Measurements from ENCODE around the gene PWWP2B.

PWWP2B gene

DNA sequence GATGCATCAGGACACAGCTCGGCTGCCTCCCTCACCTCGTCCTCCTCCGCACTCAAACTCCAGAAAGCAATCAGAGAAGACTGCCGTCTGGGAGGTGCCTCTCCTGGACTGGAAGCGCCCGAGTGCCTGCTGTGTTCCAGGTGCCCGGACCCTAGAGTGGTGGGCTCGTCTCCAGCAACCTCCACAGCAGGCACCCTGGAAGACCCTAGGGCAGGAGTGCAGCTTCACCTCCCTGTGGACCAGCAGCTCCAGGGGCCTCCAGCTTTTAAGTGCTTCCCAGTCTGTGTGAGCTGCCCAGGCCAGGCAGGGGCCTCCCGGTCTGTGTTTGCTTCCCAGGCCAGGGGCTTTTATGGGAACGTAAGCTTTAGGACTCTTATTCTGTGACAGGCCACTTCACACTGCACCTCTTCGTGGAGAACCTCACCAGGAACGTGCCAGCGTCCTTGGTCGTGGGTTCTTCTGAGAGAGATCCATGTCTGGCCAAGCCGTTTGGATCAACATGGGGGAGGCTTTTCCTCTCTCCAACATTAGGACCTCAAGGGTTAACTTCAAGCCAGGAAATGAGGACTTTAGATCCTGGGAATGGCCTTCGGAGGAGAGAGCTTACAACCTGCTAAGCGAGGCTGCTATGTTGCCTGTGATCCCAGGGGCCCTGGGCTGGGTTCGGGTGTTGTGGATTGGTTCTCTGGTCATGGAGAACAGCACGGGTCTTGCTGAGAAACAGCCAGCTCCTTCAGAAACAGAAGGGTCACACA, 5.9 kb upstream of the PWWP2B start:
- no peak overlapping the region for H3K9ac ChIP-seq (ENCODE audit: low read depth, low read length, poor library complexity, severe bottlenecking)
- H3K36me3 ChIP-seq (ENCODE audit: insufficient read depth, low read length), result no peaks in the 10 kb centered on the region
- no peak for TF ChIP-seq EZH2phosphoT487 (IDR thresholded peaks at IDR 0.05; ENCODE audit: borderline replicate concordance)
- TF ChIP-seq, protein P1, sequence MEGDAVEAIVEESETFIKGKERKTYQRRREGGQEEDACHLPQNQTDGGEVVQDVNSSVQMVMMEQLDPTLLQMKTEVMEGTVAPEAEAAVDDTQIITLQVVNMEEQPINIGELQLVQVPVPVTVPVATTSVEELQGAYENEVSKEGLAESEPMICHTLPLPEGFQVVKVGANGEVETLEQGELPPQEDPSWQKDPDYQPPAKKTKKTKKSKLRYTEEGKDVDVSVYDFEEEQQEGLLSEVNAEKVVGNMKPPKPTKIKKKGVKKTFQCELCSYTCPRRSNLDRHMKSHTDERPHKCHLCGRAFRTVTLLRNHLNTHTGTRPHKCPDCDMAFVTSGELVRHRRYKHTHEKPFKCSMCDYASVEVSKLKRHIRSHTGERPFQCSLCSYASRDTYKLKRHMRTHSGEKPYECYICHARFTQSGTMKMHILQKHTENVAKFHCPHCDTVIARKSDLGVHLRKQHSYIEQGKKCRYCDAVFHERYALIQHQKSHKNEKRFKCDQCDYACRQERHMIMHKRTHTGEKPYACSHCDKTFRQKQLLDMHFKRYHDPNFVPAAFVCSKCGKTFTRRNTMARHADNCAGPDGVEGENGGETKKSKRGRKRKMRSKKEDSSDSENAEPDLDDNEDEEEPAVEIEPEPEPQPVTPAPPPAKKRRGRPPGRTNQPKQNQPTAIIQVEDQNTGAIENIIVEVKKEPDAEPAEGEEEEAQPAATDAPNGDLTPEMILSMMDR (conservative IDR thresholded peaks at IDR 0.05; ENCODE audit: low read length), result no peak
- H3K4me1 ChIP-seq (ENCODE audit: insufficient read depth, low read length, poor library complexity, severe bottlenecking), result peaks cover 60% of the 10 kb centered on the region
- H3K9me3 ChIP-seq (ENCODE audit: insufficient read depth, low read depth, low read length), result no peaks in the 10 kb centered on the region
- peaks cover 4% of the 10 kb centered on the region; the same call in 1 of the 2 replicates for H3K79me2 ChIP-seq (ENCODE audit: insufficient read depth, low read length)
- 0 out of 2 replicates have a peak, but pooled peaks cover 6% of the 10 kb centered on the region for H3F3A ChIP-seq (ENCODE audit: low read depth)
- no peaks in the 10 kb centered on the region for H3K27me3 ChIP-seq (ENCODE audit: insufficient read depth, low read length, poor library complexity, severe bottlenecking)
- no peak overlapping the region for H3K4me3 ChIP-seq (ENCODE audit: low read length, poor library complexity, severe bottlenecking)
- H3K4me2 ChIP-seq (ENCODE audit: low read depth, low read length, poor library complexity, severe bottlenecking), result no peak overlapping the region
- no peaks in the 10 kb centered on the region for H4K20me1 ChIP-seq (ENCODE audit: insufficient read depth, low read length, poor library complexity, severe bottlenecking)
- no peak overlapping the region for H2AFZ ChIP-seq (ENCODE audit: low read length)
- no peaks in the 10 kb centered on the region for H3K9me2 ChIP-seq (replicated peaks; ENCODE audit: low read depth, low read length)

DNA sequence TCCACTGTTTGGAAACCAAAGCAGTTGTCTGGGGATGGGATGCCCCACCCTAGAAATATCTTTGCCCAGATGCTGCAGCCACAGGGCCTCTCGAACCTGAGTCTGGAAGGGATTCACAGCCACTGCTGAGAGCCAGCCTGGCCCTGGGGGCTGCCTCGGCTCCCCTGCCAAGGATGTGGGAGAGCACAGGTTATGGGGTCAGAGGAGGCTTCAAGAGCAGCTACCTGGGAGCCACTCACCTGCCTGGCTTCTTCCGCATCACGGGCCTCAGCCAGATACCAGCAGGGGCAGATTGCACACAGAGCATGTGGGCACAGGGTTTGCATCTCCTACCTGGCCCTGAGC, 5.4 kb upstream of the PWWP2B start:
- Histone ChIP-seq H2AFZ (ENCODE audit: low read length) (no peak overlapping the region), H3K9me2 (replicated peaks; ENCODE audit: low read depth, low read length) (no peaks in the 10 kb centered on the region), H3K4me2 (ENCODE audit: low read depth, low read length, poor library complexity, severe bottlenecking) (no peak overlapping the region), H3K9ac (ENCODE audit: low read depth, low read length, poor library complexity, severe bottlenecking) (no peak overlapping the region), H3K79me2 (ENCODE audit: insufficient read depth, low read length) (peaks cover 4% of the 10 kb centered on the region; the same call in 1 of the 2 replicates), H3K36me3 (ENCODE audit: insufficient read depth, low read length) (no peaks in the 10 kb centered on the region), H3K4me1 (ENCODE audit: insufficient read depth, low read length, poor library complexity, severe bottlenecking) (peaks cover 54% of the 10 kb centered on the region), H3K9me3 (ENCODE audit: insufficient read depth, low read depth, low read length) (no peaks in the 10 kb centered on the region), H3K27me3 (ENCODE audit: insufficient read depth, low read length, poor library complexity, severe bottlenecking) (no peaks in the 10 kb centered on the region), H3K4me3 (ENCODE audit: low read length, poor library complexity, severe bottlenecking) (no peak overlapping the region), H3F3A (ENCODE audit: low read depth) (0 out of 2 replicates have a peak, but pooled peaks cover 6% of the 10 kb centered on the region), H4K20me1 (ENCODE audit: insufficient read depth, low read length, poor library complexity, severe bottlenecking) (no peaks in the 10 kb centered on the region)
- TF ChIP-seq EZH2phosphoT487 (IDR thresholded peaks at IDR 0.05; ENCODE audit: borderline replicate concordance), result no peak
- TF ChIP-seq, protein P1 (conservative IDR thresholded peaks at IDR 0.05; ENCODE audit: low read length), result no peak

DNA sequence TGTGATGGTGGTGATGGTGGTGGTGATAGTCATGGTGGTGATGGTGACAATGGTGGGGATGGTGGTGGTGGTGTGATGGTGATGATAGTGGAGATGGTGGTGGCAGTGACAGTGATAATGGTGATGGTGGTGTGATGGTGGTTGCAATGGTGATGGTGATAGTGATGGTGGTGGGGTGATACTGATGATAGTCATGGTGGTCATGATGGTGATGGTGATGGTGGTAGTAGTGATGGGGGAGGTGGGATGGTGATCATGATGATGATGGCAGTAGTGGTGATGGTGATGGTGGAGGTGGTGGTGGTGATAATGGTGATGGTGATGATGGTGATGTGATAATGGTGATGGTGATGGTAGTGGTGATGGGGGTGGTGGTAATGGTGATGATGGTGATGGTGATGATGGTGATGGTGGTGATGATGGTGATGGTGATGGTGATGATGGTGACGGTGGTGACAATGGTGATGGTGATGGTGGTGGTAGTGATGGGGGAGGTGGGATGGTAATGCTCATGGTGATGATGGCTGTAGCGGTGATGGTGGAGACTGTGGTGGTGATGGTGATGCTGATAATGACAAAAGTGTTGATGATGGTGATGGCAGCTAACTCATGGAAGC, 4.7 kb upstream of the PWWP2B start:
- Histone ChIP-seq H3K4me1 (ENCODE audit: insufficient read depth, low read length, poor library complexity, severe bottlenecking) (peaks cover 48% of the 10 kb centered on the region), H3K36me3 (ENCODE audit: insufficient read depth, low read length) (no peaks in the 10 kb centered on the region), H3K79me2 (ENCODE audit: insufficient read depth, low read length) (peaks cover 6% of the 10 kb centered on the region; the same call in 1 of the 2 replicates), H3K4me2 (ENCODE audit: low read depth, low read length, poor library complexity, severe bottlenecking) (no peak overlapping the region), H2AFZ (ENCODE audit: low read length) (no peak overlapping the region), H3K4me3 (ENCODE audit: low read length, poor library complexity, severe bottlenecking) (no peak overlapping the region), H3F3A (ENCODE audit: low read depth) (0 out of 2 replicates have a peak, but pooled peaks cover 6% of the 10 kb centered on the region), H4K20me1 (ENCODE audit: insufficient read depth, low read length, poor library complexity, severe bottlenecking) (no peaks in the 10 kb centered on the region), H3K9me3 (ENCODE audit: insufficient read depth, low read depth, low read length) (no peaks in the 10 kb centered on the region), H3K27me3 (ENCODE audit: insufficient read depth, low read length, poor library complexity, severe bottlenecking) (no peaks in the 10 kb centered on the region), H3K9ac (ENCODE audit: low read depth, low read length, poor library complexity, severe bottlenecking) (no peak overlapping the region), H3K9me2 (replicated peaks; ENCODE audit: low read depth, low read length) (no peaks in the 10 kb centered on the region)
- TF ChIP-seq EZH2phosphoT487 (IDR thresholded peaks at IDR 0.05; ENCODE audit: borderline replicate concordance), result no peak
- TF ChIP-seq, protein P1 (conservative IDR thresholded peaks at IDR 0.05; ENCODE audit: low read length), result no peak

Data from Loucy (cell line).